Endodermal cell (in vitro differentiated cells): ENCODE results near the gene DLL1. TPM values are rescaled to one million over a fixed set of nuclear protein-coding genes. Genes with fewer than 3 reads are reported as not detected.

Experiments
- DNase-seq: peaks from one replicate; pipeline ENCODE4 v3.0.0-alpha.2; 2017
- H3K27ac ChIP-seq: 2 replicates; pipeline ENCODE4 v1.5.1; 2013; ENCODE audit warnings: mild to moderate bottlenecking, low read depth, low read length, moderate library complexity
- H3K27me3 ChIP-seq: 2 replicates; pipeline ENCODE4 v1.6.1; 2013; ENCODE audit warnings: mild to moderate bottlenecking, low read length, moderate library complexity; ENCODE audit not compliant: insufficient read depth, control insufficient read depth, poor library complexity, severe bottlenecking
- H3K36me3 ChIP-seq: 2 replicates; pipeline ENCODE4 v1.7.0; 2013; ENCODE audit warnings: mild to moderate bottlenecking, low read length, moderate library complexity; ENCODE audit not compliant: control insufficient read depth, insufficient read depth
- H3K4me1 ChIP-seq: one replicate; pipeline ENCODE4 v1.7.0; 2013; ENCODE audit warnings: low read length; ENCODE audit not compliant: control insufficient read depth, insufficient read depth
- H3K4me3 ChIP-seq: 2 replicates; pipeline ENCODE4 v1.5.1; 2013; ENCODE audit warnings: mild to moderate bottlenecking, low read length, moderate library complexity
- H3K9ac ChIP-seq: 2 replicates; pipeline ENCODE4 v1.6.1; 2013; ENCODE audit warnings: mild to moderate bottlenecking, low read length, moderate library complexity; ENCODE audit not compliant: poor library complexity, severe bottlenecking; ENCODE audit errors: extremely low read depth
- H3K9me3 ChIP-seq: 2 replicates; pipeline ENCODE4 v1.6.1; 2013; ENCODE audit warnings: mild to moderate bottlenecking, low read length, moderate library complexity; ENCODE audit not compliant: control insufficient read depth
- H3K27ac Mint-ChIP-seq: 2 replicates; pipeline ENCODE4 v1.8.0; 2020; ENCODE audit warnings: mixed read lengths
- H3K27me3 Mint-ChIP-seq: 2 replicates; pipeline ENCODE4 v1.8.0; 2021; ENCODE audit warnings: mild to moderate bottlenecking, mixed read lengths; ENCODE audit not compliant: insufficient read depth
- H3K36me3 Mint-ChIP-seq: 2 replicates; pipeline ENCODE4 v1.8.0; 2020; ENCODE audit warnings: low read depth, mixed read lengths
- H3K4me1 Mint-ChIP-seq: 2 replicates; pipeline ENCODE4 v1.8.0; 2020; ENCODE audit warnings: mixed read lengths
- H3K4me3 Mint-ChIP-seq: 2 replicates; pipeline ENCODE4 v1.8.0; 2020; ENCODE audit warnings: mild to moderate bottlenecking, moderate library complexity, mixed read lengths
- H3K9me3 Mint-ChIP-seq: 2 replicates; pipeline ENCODE4 v1.8.0; 2020; ENCODE audit warnings: mild to moderate bottlenecking, mixed read lengths
- WGBS, 2 experiments: methylation state at CpG; one replicate each; pipeline versions ENCODE4 v1.1.5 to v1.1.7; 2013; ENCODE audit warnings: missing lambda C conversion rate in 2 of 2, mixed read lengths in 1 of 2; ENCODE audit not compliant: insufficient coverage in 1 of 2, insufficient read length in 1 of 2; 5-methylcytosine and 5-hydroxymethylcytosine counted together
- total RNA-seq, 2 donors: library from RNA; stranded (reverse); fragmentation: NEBNext Ultra II Directional in 1 of 2; extraction: Animal tissue kit (Norgen Biotek cat#: 25700) in 1 of 2; gene quantifications; 2 replicates in 1 of 2; 3 replicates in 1 of 2; pipeline ENCODE4 v1.2.1, GENCODE V29; 2021
- TF ChIP-seq, protein P1 (sequence below): fragments of 200-600 bp; sonication (generic); conservative IDR thresholded peaks from 2 replicates; pipeline ENCODE4 v1.5.0; 2021; ENCODE audit warnings: antibody characterized with exemption, mild to moderate bottlenecking

Gene DLL1
- total RNA-seq, 2 donors from 2014 or later: 3.1 to 3.6 TPM

DNA sequence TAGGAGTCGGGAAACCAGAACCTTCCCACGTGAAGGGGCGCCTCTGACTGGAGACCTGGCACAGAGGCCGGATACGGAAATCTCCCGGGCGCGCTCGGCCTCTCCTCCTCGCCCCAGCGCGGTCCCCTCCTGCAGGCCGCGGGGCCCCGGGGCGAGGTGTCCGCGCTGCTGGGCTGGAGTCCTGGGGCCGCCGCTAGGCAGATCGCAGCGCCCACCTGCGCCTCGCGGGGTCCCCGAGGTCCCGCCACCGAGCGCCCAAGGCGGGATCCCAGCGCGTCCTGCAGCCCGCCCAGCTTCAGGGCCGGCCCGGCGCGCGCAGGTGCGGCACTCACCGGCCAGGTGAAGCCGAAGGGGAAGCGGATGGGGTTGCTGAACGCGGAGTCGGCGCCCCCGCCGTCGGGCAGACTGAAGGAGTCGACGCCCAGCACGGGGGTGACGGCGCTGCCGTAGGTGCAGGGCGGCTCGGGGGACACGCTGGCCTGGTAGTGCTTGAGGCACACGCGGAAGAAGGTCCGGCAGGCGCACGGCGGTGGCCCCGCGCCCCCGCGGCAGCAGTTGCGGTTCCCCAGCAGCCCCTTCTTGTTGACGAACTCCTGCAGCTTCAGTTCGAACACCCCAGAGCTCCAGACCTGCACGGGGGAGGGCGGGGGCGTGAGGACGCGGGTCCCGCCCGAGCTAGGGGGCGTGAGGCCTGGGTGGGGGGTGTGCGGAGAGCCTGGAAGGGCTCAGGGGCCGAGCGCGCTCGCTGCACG lies 1.5 kb downstream of the DLL1 start:
- H3K4me1 Mint-ChIP-seq: peaks cover 32% of the 10 kb centered on the region
- H3K4me3 Mint-ChIP-seq: peak overlapping the region; percentile 69
- TF ChIP-seq, protein P1, sequence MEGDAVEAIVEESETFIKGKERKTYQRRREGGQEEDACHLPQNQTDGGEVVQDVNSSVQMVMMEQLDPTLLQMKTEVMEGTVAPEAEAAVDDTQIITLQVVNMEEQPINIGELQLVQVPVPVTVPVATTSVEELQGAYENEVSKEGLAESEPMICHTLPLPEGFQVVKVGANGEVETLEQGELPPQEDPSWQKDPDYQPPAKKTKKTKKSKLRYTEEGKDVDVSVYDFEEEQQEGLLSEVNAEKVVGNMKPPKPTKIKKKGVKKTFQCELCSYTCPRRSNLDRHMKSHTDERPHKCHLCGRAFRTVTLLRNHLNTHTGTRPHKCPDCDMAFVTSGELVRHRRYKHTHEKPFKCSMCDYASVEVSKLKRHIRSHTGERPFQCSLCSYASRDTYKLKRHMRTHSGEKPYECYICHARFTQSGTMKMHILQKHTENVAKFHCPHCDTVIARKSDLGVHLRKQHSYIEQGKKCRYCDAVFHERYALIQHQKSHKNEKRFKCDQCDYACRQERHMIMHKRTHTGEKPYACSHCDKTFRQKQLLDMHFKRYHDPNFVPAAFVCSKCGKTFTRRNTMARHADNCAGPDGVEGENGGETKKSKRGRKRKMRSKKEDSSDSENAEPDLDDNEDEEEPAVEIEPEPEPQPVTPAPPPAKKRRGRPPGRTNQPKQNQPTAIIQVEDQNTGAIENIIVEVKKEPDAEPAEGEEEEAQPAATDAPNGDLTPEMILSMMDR: no peak
- H3K36me3 Mint-ChIP-seq: peaks cover 6% of the 10 kb centered on the region
- H3K9me3 ChIP-seq: no peaks in the 10 kb centered on the region
- peaks cover 96% of the 10 kb centered on the region for H3K27me3 ChIP-seq
- H3K9ac ChIP-seq: no peak overlapping the region
- 1 to 2% methylated on average over 33 to 85 of the region's 85 CpGs for WGBS, 2 experiments
- H3K9me3 Mint-ChIP-seq: no peaks in the 10 kb centered on the region
- no peak overlapping the region for H3K27ac ChIP-seq
- peaks cover 81% of the 10 kb centered on the region for H3K27me3 Mint-ChIP-seq
- peak overlapping the region; percentile 75 for H3K4me3 ChIP-seq
- peak; percentile 80 for DNase-seq
- H3K27ac Mint-ChIP-seq: no peak overlapping the region
- no peaks in the 10 kb centered on the region for H3K36me3 ChIP-seq
- peaks cover 16% of the 10 kb centered on the region for H3K4me1 ChIP-seq

DNA sequence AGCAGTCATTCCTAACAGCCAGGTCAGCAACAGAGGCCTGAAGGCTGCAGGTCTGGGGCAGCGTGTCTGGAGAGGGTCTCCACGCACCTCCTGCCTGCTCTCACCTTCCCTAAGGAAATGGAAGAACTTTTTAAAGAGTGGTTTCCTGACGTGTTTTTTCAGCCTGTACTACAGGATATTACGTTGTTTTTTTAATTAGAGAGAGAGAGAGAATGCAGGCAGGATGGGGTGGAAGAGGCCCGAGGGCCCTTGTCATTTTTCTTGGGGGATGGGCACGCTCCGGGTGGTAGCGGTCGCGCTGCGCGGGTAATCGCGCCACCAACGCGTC lies 2.1 kb downstream of the DLL1 start:
- peaks cover 16% of the 10 kb centered on the region for H3K4me1 ChIP-seq
- no peaks in the 10 kb centered on the region for H3K9me3 ChIP-seq
- no peak overlapping the region for H3K9ac ChIP-seq
- TF ChIP-seq, protein P1: no peak
- H3K27me3 ChIP-seq: peaks cover 91% of the 10 kb centered on the region
- H3K4me1 Mint-ChIP-seq: peaks cover 32% of the 10 kb centered on the region
- H3K36me3 Mint-ChIP-seq: peaks cover 6% of the 10 kb centered on the region
- peak overlapping the region; percentile 75 for H3K4me3 ChIP-seq
- H3K4me3 Mint-ChIP-seq: peak overlapping the region; percentile 69
- no peaks in the 10 kb centered on the region for H3K9me3 Mint-ChIP-seq
- no peak overlapping the region for H3K27ac Mint-ChIP-seq
- WGBS, 2 experiments: 4 to 11% methylated on average over 13 to 16 of the region's 16 CpGs
- no peak for DNase-seq
- no peaks in the 10 kb centered on the region for H3K36me3 ChIP-seq
- no peak overlapping the region for H3K27ac ChIP-seq
- peaks cover 76% of the 10 kb centered on the region for H3K27me3 Mint-ChIP-seq

DNA sequence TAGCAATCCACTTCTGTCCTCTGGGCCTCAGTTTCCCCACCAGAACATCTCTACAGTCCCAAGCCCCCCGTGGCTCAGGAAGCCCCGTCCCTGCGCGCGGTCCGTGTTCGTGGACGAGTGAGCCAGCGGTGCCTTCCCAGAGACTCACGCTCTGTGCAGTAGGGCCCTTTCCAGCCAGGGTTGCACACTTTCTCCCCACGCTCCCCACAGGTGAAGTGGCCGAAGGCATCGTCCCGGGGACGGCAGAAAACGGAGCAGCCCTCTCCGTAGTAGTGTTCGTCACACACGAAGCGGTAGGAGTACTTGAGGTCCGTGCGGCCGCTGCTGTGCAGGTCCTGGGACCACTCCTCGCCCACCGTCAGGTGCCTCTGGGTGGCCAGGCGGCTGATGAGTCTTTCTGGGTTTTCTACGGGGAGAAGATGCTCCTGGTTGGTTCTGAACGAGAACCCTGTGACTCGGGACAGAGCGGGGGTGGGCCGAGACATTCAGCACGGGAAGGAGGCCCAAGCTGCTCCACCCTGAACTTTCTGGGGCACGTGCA lies 2.7 kb downstream of the DLL1 start:
- peak; percentile 59 for DNase-seq
- 37 to 52% methylated on average over 16 to 33 of the region's 33 CpGs for WGBS, 2 experiments
- H3K36me3 ChIP-seq: no peaks in the 10 kb centered on the region
- no peak overlapping the region for H3K9ac ChIP-seq
- Mint-ChIP-seq H3K36me3 (peaks cover 6% of the 10 kb centered on the region), H3K27me3 (peaks cover 69% of the 10 kb centered on the region), H3K4me1 (peaks cover 32% of the 10 kb centered on the region), H3K4me3 (peak overlapping the region; percentile 69), H3K27ac (no peak overlapping the region), H3K9me3 (no peaks in the 10 kb centered on the region)
- peaks cover 84% of the 10 kb centered on the region for H3K27me3 ChIP-seq
- TF ChIP-seq, protein P1: no peak
- H3K27ac ChIP-seq: no peak overlapping the region
- H3K4me1 ChIP-seq: peaks cover 16% of the 10 kb centered on the region
- no peaks in the 10 kb centered on the region for H3K9me3 ChIP-seq
- H3K4me3 ChIP-seq: no peak overlapping the region
